Uterus (tissue), 4 donors: Measurements from ENCODE around the gene BBS9. TPM values are rescaled to one million over a fixed set of nuclear protein-coding genes. Genes with fewer than 3 reads are reported as not detected.

Experiments
- DNase-seq, 2 donors: peaks; one replicate each; pipeline ENCODE4 v3.0.0-alpha.2; 2019 to 2020
- H3K27ac ChIP-seq, 2 donors: fragments of 200-600 bp; sonication (generic); 1 replicate in 1 of 2; 2 replicates in 1 of 2; pipeline ENCODE4 v1.5.1; 2016 to 2018
- H3K27me3 ChIP-seq, 2 donors: fragments of 200-600 bp; sonication (generic); one replicate each; pipeline ENCODE4 v1.5.1; 2018 to 2019; ENCODE audit warnings: control low read depth in 1 of 2
- H3K36me3 ChIP-seq, 2 donors: fragments of 200-600 bp; sonication (generic); one replicate each; pipeline ENCODE4 v1.5.1; 2019; ENCODE audit warnings: control low read depth in 1 of 2
- H3K4me1 ChIP-seq, 2 donors: fragments of 200-600 bp; sonication (generic); one replicate each; pipeline ENCODE4 v1.5.1; 2018 to 2019; ENCODE audit warnings: control low read depth in 1 of 2
- H3K4me3 ChIP-seq, 2 donors: fragments of 200-600 bp; sonication (generic); 1 replicate in 1 of 2; 2 replicates in 1 of 2; pipeline ENCODE4 v1.5.1; 2018 to 2019; ENCODE audit warnings: mild to moderate bottlenecking in 1 of 2
- H3K9me3 ChIP-seq, 2 donors: fragments of 200-600 bp; sonication (generic); one replicate each; pipeline ENCODE4 v1.5.1; 2019; ENCODE audit warnings: control low read depth in 1 of 2
- POLR2A ChIP-seq, 2 donors: fragments of 450-650 bp; IDR thresholded peaks; one replicate each; pipeline ENCODE4 v1.6.1; 2016; ENCODE audit warnings: antibody characterized with exemption in 2 of 2, mild to moderate bottlenecking in 1 of 2, moderate library complexity in 1 of 2
- intact Hi-C: fragments of 100-400 bp; cut with DNase I; formaldehyde crosslinking; loops from one replicate; pipeline ENCODE4 v1.15.1; 2023; ENCODE audit warnings: low total_unique reads
- total RNA-seq, 4 donors: library from RNA; depleted of rRNA in 3 of 4; stranded (reverse); fragments of >200 nt in 3 of 4; gene quantifications; one replicate each; pipeline versions ENCODE4 v1.1.0 to v1.2.4, GENCODE V29; 2014 to 2023
- TF ChIP-seq, protein P1 (sequence below), 4 experiments: fragments of 200-600 bp in 2 of 4; fragments of 450-650 bp in 2 of 4; sonication (generic) in 2 of 4; IDR thresholded peaks; one replicate each; pipeline ENCODE4 v1.5.1; 2016 to 2019; ENCODE audit warnings: antibody characterized with exemption in 4 of 4, mild to moderate bottlenecking in 2 of 4, moderate library complexity in 1 of 4
- donor health status: DM: yes; HTN: yes; CAD: no.

The BBS9 gene
- total RNA-seq, 4 donors from 2014 or later = 24.1 to 77.4 (median 39.4) TPM

- no peaks in the 10 kb centered on the region for H3K36me3 ChIP-seq
- H3K9me3 ChIP-seq = no peaks in the 10 kb centered on the region
- intact Hi-C loops = no loop called here
- H3K27ac ChIP-seq = no peak overlapping the region
- no peak for DNase-seq
- no peaks in the 10 kb centered on the region for H3K4me1 ChIP-seq
- TF ChIP-seq POLR2A (IDR thresholded peaks at IDR 0.05) = no peak
- TF ChIP-seq, protein P1, sequence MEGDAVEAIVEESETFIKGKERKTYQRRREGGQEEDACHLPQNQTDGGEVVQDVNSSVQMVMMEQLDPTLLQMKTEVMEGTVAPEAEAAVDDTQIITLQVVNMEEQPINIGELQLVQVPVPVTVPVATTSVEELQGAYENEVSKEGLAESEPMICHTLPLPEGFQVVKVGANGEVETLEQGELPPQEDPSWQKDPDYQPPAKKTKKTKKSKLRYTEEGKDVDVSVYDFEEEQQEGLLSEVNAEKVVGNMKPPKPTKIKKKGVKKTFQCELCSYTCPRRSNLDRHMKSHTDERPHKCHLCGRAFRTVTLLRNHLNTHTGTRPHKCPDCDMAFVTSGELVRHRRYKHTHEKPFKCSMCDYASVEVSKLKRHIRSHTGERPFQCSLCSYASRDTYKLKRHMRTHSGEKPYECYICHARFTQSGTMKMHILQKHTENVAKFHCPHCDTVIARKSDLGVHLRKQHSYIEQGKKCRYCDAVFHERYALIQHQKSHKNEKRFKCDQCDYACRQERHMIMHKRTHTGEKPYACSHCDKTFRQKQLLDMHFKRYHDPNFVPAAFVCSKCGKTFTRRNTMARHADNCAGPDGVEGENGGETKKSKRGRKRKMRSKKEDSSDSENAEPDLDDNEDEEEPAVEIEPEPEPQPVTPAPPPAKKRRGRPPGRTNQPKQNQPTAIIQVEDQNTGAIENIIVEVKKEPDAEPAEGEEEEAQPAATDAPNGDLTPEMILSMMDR (IDR thresholded peaks at IDR 0.05) = no peak
- no peaks in the 10 kb centered on the region for H3K27me3 ChIP-seq
- H3K4me3 ChIP-seq = no peak overlapping the region
These were observed 425.2 kb downstream of the BBS9 start for GRCh38 chr7:33554576-33554975.

DNA sequence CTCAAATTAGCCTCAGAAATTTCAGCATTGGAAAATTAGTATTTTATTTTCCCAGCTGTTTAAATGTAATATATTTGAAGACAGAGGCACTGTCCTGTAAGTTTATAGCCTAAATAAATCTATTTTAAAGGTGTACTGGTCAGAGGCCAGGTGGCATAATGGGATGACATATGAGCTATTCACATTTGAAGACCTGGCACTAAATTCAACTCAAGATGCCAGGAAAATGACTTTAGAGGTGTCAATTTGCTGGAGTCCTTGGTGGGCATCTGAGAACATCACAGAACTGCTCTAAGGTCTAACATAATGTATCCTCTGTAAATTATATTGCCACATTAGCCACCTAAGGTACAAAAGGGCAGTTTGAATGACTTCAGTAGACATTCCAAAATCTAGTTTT, 427.1 kb downstream of the BBS9 start:
- Histone ChIP-seq H3K4me3 (no peak overlapping the region), H3K27me3 (no peaks in the 10 kb centered on the region), H3K36me3 (no peaks in the 10 kb centered on the region), H3K27ac (no peak overlapping the region), H3K4me1 (no peaks in the 10 kb centered on the region), H3K9me3 (no peaks in the 10 kb centered on the region)
- TF ChIP-seq, protein P1 (IDR thresholded peaks at IDR 0.05) = no peak
- no peak for TF ChIP-seq POLR2A (IDR thresholded peaks at IDR 0.05)
- intact Hi-C loops = no loop called here
- DNase-seq = no peak

DNA sequence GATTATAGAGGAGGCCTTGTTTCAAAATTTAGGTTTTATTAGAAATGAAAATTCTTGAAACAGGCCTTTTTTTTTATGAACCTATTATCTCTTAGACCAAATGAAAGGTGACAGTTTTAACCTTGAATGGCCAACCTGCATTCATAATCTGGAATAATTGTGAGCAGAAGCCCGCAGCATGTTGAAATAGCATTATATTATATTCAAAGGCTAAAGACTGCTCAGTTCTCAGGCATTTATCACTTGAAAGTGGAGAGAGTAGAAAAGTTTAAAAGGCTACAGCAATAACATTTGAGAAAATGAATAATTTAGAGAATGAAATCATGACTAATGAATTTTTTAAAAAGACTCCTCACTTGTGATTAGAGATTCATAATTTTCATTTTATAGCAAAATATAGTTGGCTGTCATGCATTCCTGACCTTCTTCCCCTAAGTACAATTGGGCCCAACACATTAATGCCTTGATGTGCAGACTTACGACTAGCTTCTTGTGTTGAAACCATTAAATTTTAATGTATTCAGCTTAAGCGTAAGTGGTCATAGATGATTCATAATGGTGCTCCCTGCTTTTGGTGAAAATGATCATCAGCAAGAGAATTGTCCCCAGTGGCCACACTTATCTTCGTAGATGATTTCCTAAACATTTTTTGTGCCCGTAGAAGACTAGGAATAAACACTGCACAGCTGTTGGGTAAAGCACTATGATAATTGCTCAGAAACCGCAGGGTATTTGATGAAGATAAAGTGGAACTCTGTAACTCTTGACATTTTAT, 429.4 kb downstream of the BBS9 start:
- DNase-seq = no peak
- intact Hi-C loops = no loop called here
- H3K4me1 ChIP-seq = no peaks in the 10 kb centered on the region
- TF ChIP-seq, protein P1 (IDR thresholded peaks at IDR 0.05) = no peak
- no peak for TF ChIP-seq POLR2A (IDR thresholded peaks at IDR 0.05)
- no peaks in the 10 kb centered on the region for H3K36me3 ChIP-seq
- H3K27ac ChIP-seq = no peak overlapping the region
- H3K9me3 ChIP-seq = no peaks in the 10 kb centered on the region
- no peaks in the 10 kb centered on the region for H3K27me3 ChIP-seq
- H3K4me3 ChIP-seq = no peak overlapping the region

DNA sequence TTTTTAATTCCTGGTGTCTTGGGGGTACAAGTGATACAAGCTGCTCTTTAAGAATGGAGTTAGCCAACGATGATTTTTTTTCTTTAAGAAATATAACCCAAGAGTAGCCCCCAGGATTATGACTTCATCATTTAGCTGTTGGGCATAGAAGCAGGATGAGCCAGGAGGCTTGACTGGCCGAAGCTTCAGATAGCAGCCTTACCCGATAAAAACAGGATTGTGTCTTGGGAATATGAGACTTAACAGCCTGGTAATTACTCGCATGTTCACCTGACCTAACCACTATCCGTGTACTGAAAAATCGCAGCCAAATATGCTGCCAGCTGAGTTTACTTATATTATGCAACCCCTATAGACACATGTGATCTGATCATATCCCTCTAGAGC, 430.0 kb downstream of the BBS9 start:
- Histone ChIP-seq H3K36me3 (no peaks in the 10 kb centered on the region), H3K4me1 (no peaks in the 10 kb centered on the region), H3K27ac (no peak overlapping the region), H3K27me3 (no peaks in the 10 kb centered on the region), H3K9me3 (no peaks in the 10 kb centered on the region), H3K4me3 (no peak overlapping the region)
- no peak for TF ChIP-seq POLR2A (IDR thresholded peaks at IDR 0.05)
- no peak for DNase-seq
- intact Hi-C loops = no loop called here

DNA sequence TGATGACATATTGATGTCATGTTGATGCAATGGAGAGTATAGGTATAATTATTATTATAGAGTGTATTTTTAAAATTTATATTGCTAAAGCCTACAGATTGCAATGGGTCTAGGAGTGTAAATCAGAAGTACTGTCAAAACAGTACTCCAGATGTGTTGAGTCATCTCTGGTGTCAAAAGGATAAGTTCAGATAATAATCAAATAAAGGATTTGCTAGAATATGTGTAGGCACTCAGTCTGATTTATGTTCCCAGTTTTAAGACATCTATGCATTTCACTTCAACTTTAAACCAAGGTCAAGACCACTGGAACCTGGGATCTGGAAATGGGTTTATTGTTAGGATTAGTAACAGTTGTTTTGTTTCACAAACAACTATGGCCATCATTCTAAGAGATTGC, 433.6 kb downstream of the BBS9 start:
- TF ChIP-seq, protein P1 (IDR thresholded peaks at IDR 0.05) = no peak
- no peak for TF ChIP-seq POLR2A (IDR thresholded peaks at IDR 0.05)
- Histone ChIP-seq H3K36me3 (no peaks in the 10 kb centered on the region), H3K4me1 (no peaks in the 10 kb centered on the region), H3K27ac (no peak overlapping the region), H3K4me3 (no peak overlapping the region), H3K27me3 (no peaks in the 10 kb centered on the region), H3K9me3 (no peaks in the 10 kb centered on the region)
- intact Hi-C loops = no loop called here
- no peak for DNase-seq
